Fibroblast of skin of left quadriceps (primary cell): ENCODE measurements around the gene SMAD6.
"Not testable (repeated sequence)": the region's sequence is repeated elsewhere in the genome, so short reads cannot be mapped to it uniquely, and the experiment has no call there.

Source experiments
- DNase-seq, 2 experiments: peaks; one replicate each; pipeline ENCODE4 v3.0.0-alpha.2; 2013; ENCODE audit warnings: low read depth in 2 of 2

SMAD6 gene

GRCh38 chr15:66675446-66675845 lies 26.6 kb upstream of the SMAD6 start:
- no peak for DNase-seq

GRCh38 chr15:66677336-66677735 lies 24.7 kb upstream of the SMAD6 start:
- DNase-seq, result no peak

GRCh38 chr15:66679061-66679656 lies 22.9 kb upstream of the SMAD6 start:
- DNase-seq, result no peak

GRCh38 chr15:66679657-66680108 lies 22.4 kb upstream of the SMAD6 start:
- no peak for DNase-seq

DNA sequence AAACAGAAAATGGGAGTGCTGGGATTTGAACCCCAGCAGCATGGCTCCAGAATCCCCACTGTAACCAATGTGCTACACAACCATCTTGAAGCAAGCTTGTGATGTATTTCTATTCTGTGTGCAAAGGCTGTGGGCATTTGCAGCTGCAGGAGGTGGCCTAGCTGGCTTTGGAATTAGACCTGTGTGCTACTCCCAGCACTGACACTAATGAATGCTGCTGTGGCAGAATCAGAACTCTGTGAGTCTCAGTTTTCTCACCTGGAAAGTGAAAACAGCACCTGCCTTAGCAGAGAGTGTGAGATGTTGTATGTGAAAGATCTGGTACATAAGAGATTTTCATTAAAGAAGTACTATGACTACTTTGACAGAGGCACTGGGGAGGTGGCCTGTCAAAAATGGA lies 21.5 kb upstream of the SMAD6 start:
- DNase-seq, result no peak

GRCh38 chr15:66681395-66681794 lies 20.6 kb upstream of the SMAD6 start:
- DNase-seq, result no peak

GRCh38 chr15:66682246-66682645 lies 19.8 kb upstream of the SMAD6 start:
- no peak for DNase-seq

GRCh38 chr15:66682865-66683264 lies 19.2 kb upstream of the SMAD6 start:
- no peak for DNase-seq

DNA sequence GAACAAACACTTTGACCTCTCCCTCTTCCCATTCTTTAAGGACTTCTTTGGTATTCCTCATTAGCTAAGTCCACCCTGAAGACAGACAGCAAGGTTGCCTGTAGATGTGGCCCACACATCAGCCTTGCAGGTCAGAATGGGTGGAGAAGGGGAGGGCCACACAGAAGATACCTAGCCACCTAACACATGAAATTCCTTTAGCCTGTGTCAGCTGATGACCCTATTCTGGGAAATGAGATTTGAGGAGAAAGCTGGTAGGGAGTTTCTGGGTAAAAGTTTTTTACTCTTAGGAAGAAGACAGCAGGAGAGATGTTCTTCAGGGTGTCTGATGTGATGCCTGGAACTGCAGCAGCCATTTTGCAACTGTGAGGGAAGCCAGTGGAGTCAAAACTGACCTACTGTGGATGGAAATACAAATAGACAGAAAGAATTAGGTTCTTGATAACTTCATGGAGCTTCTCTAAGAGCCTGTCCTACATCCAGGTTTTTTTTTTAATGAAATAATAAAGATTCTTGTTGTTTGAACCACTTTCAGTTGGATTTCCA lies 17.8 kb upstream of the SMAD6 start:
- no peak for DNase-seq

DNA sequence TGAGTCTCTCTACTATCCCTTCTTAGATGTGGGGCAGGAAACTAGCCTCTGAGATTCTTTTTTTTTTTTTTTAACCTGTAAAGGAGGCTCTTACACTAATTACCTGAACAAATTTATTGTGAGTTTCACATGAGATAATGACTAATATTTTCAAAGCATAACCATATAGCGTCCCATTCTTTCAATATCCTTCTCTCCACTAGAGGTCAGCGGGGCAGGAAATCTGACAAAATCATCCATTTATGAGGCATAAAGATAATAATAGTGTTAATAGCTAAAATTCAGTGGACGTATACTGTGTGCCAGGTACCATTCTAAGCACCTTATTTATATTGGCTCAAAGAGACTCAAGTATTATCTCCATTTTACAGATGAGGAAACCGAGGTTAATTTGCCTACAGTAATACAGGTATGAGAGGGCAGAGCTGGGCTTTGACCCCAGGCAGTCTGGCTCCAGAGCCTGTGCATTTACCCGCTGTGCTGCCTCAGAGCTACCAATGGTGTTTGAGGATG lies 16.3 kb upstream of the SMAD6 start:
- no peak for DNase-seq

DNA sequence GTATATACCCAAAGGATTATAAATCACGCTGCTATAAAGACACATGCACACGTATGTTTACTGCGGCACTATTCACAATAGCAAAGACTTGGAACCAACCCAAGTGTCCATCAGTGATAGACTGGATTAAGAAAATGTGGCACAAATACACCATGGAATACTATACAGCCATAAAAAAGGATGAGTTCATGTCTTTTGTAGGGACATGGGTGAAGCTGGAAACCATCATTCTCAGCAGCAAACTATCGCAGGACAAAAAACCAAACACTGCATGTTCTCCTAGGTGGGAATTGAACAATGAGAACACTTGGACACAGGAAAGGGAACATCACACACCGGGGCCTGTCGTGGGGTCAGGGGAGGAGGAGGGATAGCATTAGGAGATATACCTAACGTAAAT lies 11.1 kb upstream of the SMAD6 start:
- DNase-seq, result not testable (repeated sequence)

DNA sequence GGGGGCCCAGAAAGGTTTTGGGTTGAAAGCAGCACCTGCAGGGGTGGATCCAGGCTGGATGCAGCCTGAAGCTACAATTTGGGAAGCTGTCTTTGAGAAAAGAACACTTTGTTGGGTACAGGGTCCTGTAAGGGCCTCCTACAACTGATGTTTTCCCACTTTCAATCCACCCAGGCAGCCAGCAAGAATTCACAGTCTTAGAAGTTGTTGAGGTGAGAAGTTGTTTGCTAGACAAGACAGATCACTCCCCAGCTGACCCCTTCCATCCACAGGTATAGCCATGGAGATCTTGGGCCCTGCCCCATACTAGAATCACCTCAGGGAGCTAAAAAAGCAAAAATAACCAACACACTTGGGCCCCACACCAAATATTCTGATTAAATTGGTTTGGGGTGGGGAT lies 10.3 kb upstream of the SMAD6 start:
- no peak for DNase-seq

- no peak for DNase-seq
Measured at GRCh38 chr15:66692391-66692790, 9.6 kb upstream of the SMAD6 start.

DNA sequence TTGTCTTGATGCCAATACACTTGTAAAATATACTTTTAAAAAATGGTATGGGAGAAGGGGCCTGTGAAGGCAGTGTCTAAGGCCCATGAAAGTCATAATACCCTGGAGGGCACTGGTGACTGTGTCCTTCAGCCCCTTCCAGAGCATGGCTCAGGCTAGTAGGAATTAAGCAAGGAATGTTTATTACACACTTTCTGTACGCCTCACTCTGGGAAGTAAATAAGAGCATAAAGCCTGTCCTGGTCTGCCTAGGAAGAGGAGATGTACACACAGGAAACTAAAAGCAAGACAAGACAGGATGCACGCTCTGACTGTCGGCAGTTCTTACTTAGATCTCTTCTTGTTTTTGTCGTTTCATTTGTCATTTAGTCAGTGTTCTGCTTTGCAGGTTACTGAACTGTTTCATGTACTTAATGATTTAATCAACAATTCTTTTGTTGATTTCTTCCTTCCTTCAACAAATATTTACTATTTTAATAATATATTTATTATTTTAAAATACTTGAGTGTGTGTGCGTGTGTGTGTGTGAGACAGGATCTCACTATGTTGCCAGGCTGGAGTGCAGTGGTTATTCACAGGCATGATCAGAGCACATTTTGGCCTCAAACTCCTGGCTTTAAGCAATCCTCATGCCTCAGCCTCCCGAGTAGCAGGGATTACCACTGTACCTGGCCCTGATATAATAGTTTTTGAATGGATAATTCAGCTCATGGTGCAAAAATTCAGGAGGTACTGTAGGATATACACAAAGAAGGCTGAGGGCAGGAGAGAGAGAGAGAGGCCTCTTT lies 9.0 kb upstream of the SMAD6 start:
- no peak for DNase-seq

GRCh38 chr15:66696770-66697169 lies 5.3 kb upstream of the SMAD6 start:
- DNase-seq, result no peak

GRCh38 chr15:66698318-66698961 lies 3.6 kb upstream of the SMAD6 start:
- no peak for DNase-seq

- DNase-seq, result no peak
Measured at GRCh38 chr15:66698971-66699370, 3.1 kb upstream of the SMAD6 start.

DNA sequence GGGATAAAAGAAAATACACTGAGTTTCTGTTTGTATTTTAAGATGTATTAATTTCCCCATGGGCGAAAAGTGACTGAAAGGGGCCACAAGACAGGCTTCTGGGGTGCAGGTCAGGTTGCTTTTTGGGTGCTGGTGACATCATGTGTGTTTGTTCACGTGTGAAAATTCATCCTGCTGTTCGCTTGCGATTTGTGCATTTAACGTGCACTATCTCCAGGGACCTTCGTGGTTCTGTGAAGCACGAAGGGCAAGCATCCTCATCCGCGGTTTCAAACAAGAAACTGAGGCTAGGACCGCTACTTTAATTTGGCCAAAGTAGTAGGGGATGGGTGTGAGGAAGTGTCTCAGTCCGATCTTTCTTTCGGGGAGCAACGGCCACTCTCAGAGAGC lies 1.6 kb upstream of the SMAD6 start:
- DNase-seq, result no peak

GRCh38 chr15:66700802-66701421 lies 1.1 kb upstream of the SMAD6 start:
- peak; percentile 93 to 94 for DNase-seq

DNA sequence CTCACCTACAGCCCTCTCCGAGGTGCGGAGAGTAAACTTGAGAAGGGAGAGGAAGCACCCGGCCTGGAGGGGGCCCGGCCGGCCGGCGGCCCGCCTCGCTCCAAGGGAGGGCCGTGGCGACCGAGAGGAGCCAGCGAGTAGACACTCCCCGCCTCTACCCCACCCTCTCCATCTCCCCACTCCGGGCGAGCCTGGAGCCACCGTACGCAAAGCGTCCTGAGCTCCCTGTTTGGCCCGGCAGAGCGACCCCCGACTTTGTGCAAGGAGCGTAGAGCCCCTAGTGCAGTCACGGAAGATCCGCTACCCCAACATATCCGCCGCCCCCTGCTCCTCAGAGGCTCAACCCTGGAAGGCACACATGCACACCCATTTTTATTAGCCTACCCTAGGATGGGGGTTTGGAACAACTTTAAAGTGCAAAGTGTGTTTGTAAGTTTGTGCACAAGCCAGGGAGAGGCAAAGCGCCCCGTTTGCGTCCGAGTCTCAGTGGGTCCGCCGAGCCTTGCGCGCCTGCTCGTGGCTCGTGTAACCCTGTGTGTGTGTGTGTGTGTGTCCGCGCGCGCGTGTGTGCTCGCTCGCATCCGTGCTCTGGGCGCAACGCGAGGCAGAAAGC lies 508 bp upstream of the SMAD6 start:
- DNase-seq, result peak in 1 of 2 experiments; percentile 30

GRCh38 chr15:66702787-66703539 lies 927 bp downstream of the SMAD6 start:
- DNase-seq, result no peak
